CD4-positive, CD25-positive, alpha-beta regulatory T cell (primary cell): Measurements from ENCODE around the gene WDR6. TPM values are rescaled to one million over a fixed set of nuclear protein-coding genes. Genes with fewer than 3 reads are reported as not detected.
A peak's percentile ranks its signal among the peaks of the same experiment; 100 is the strongest.

Experiments used
- ATAC-seq, 2 donors: fragments of 150-1000 bp; cut with Tn5 transposase; one replicate each; pipeline ENCODE4 v1.10.0; 2021; ENCODE audit warnings: low read depth in 2 of 2, moderate number of reproducible peaks in 2 of 2, moderate library complexity in 1 of 2
- DNase-seq, 3 donors: peaks; one replicate each; pipeline versions ENCODE4 v3.0.0 to v3.0.0-alpha.2; 2012 to 2022; ENCODE audit warnings: mixed read lengths in 1 of 3
- H3K27ac ChIP-seq: one replicate; pipeline ENCODE4 v1.7.0; 2013; ENCODE audit warnings: mild to moderate bottlenecking, low read length; ENCODE audit not compliant: insufficient read depth, poor library complexity, severe bottlenecking
- H3K27me3 ChIP-seq: one replicate; pipeline ENCODE4 v1.7.0; 2013; ENCODE audit warnings: low read length; ENCODE audit not compliant: control insufficient read depth, insufficient read depth
- H3K36me3 ChIP-seq: one replicate; pipeline ENCODE4 v1.7.0; 2013; ENCODE audit warnings: mild to moderate bottlenecking, low read length, moderate library complexity; ENCODE audit not compliant: control insufficient read depth, insufficient read depth
- H3K4me1 ChIP-seq: 2 replicates; pipeline ENCODE4 v1.7.0; 2013; ENCODE audit warnings: mild to moderate bottlenecking, low read length; ENCODE audit not compliant: insufficient read depth, control insufficient read depth, poor library complexity, severe bottlenecking
- H3K4me3 ChIP-seq: one replicate; pipeline ENCODE4 v1.7.0; 2013; ENCODE audit warnings: low read depth, mild to moderate bottlenecking, low read length, moderate library complexity
- H3K9me3 ChIP-seq, 2 experiments: 1 replicate in 1 of 2; 2 replicates in 1 of 2; pipeline ENCODE4 v1.7.0; 2013; ENCODE audit warnings: low read length in 2 of 2, mild to moderate bottlenecking in 1 of 2, moderate library complexity in 1 of 2; ENCODE audit not compliant: control insufficient read depth in 2 of 2
- H3K27ac Mint-ChIP-seq, 3 donors: one replicate each; pipeline ENCODE4 v1.8.0; 2020 to 2022; ENCODE audit warnings: mild to moderate bottlenecking in 3 of 3, mixed read lengths in 3 of 3, moderate library complexity in 2 of 3
- H3K27me3 Mint-ChIP-seq: one replicate; pipeline ENCODE4 v1.8.0; 2022; ENCODE audit warnings: mild to moderate bottlenecking, mixed read lengths
- H3K36me3 Mint-ChIP-seq: one replicate; pipeline ENCODE4 v1.8.0; 2020; ENCODE audit warnings: mixed read lengths
- H3K4me1 Mint-ChIP-seq, 4 donors: one replicate each; pipeline ENCODE4 v1.8.0; 2020 to 2022; ENCODE audit warnings: mixed read lengths in 4 of 4, mild to moderate bottlenecking in 1 of 4
- H3K4me3 Mint-ChIP-seq, 4 donors: one replicate each; pipeline ENCODE4 v1.8.0; 2020 to 2022; ENCODE audit warnings: mild to moderate bottlenecking in 4 of 4, mixed read lengths in 4 of 4, moderate library complexity in 3 of 4
- H3K9me3 Mint-ChIP-seq, 7 donors: one replicate each; pipeline ENCODE4 v1.8.0; 2020 to 2022; ENCODE audit warnings: mixed read lengths in 7 of 7, mild to moderate bottlenecking in 3 of 7, moderate library complexity in 2 of 7
- polyA plus RNA-seq, 4 donors: library from polyadenylated mRNA; unstranded; fragments of 300-500 nt; fragmentation: Illumina TruSeq; gene quantifications; one replicate each; pipeline ENCODE4 v1.2.3, GENCODE V29; 2021
- total RNA-seq: library from RNA; stranded (reverse); gene quantifications from one replicate; pipeline ENCODE4 v1.2.3, GENCODE V29; 2022

WDR6 gene
- total and polyA plus RNA-seq, 5 donors from 2014 or later = 74.0 to 208 (median 117) TPM

DNA sequence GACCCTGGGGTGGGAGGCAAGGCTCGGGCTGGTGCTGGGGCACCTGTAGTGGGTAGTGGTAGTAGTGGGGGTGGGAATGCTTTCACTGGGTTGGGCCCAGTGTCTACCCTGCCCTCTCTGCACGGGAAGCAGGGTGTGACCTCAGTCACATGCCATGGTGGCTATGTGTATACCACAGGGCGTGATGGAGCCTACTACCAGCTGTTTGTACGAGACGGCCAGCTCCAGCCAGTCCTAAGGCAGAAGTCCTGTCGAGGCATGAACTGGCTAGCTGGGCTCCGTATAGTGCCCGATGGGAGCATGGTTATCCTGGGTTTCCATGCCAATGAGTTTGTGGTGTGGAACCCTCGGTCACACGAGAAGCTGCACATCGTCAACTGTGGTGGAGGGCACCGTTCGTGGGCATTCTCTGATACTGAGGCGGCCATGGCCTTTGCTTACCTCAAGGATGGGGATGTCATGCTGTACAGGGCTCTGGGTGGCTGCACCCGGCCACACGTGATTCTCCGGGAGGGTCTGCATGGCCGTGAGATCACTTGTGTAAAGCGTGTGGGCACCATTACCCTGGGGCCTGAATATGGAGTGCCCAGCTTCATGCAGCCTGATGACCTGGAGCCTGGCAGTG, 6.0 kb downstream of the WDR6 start:
- no peak overlapping the region for H3K4me3 ChIP-seq
- no peaks in the 10 kb centered on the region for H3K9me3 ChIP-seq
- ATAC-seq (no peak), DNase-seq (no peak)
- H3K27ac ChIP-seq = no peak overlapping the region
- Mint-ChIP-seq H3K4me3 (peak overlapping the region in 1 of 4 donors; percentile 49), H3K4me1 (peaks cover 0 to 41% (median 23%) of the 10 kb centered on the region in 4 donors), H3K27me3 (no peaks in the 10 kb centered on the region), H3K9me3 (no peaks in the 10 kb centered on the region), H3K27ac (no peak overlapping the region), H3K36me3 (peaks cover 15% of the 10 kb centered on the region)
- H3K4me1 ChIP-seq = peaks cover 12% of the 10 kb centered on the region
- peaks cover 47% of the 10 kb centered on the region for H3K36me3 ChIP-seq
- no peaks in the 10 kb centered on the region for H3K27me3 ChIP-seq

- H3K4me1 ChIP-seq = peaks cover 12% of the 10 kb centered on the region
- peaks cover 47% of the 10 kb centered on the region for H3K36me3 ChIP-seq
- H3K9me3 ChIP-seq = no peaks in the 10 kb centered on the region
- DNase-seq (peak in 2 of 3 donors; percentile 29 to 68), ATAC-seq (peak; percentile 32 to 60)
- Mint-ChIP-seq H3K9me3 (no peaks in the 10 kb centered on the region), H3K36me3 (peaks cover 15% of the 10 kb centered on the region), H3K27me3 (no peaks in the 10 kb centered on the region), H3K27ac (peak overlapping the region in 1 of 3 donors; percentile 36), H3K4me1 (peaks cover 5 to 38% (median 19%) of the 10 kb centered on the region in 4 donors), H3K4me3 (peak overlapping the region in 3 of 4 donors; percentile 11 to 51 (median 47))
- H3K27ac ChIP-seq = no peak overlapping the region
- no peaks in the 10 kb centered on the region for H3K27me3 ChIP-seq
- no peak overlapping the region for H3K4me3 ChIP-seq
Measured at GRCh38 chr3:49013738-49014660, 6.8 kb downstream of the WDR6 start.

- H3K9me3 Mint-ChIP-seq = no peaks in the 10 kb centered on the region
- H3K27ac ChIP-seq = no peak overlapping the region
- peak overlapping the region in 2 of 4 donors; percentile 72 to 88 for H3K4me3 Mint-ChIP-seq
- ATAC-seq (no peak), DNase-seq (no peak)
- peaks cover 5 to 42% (median 17%) of the 10 kb centered on the region in 4 donors for H3K4me1 Mint-ChIP-seq
- peaks cover 47% of the 10 kb centered on the region for H3K36me3 ChIP-seq
- H3K9me3 ChIP-seq = no peaks in the 10 kb centered on the region
- peak overlapping the region in 1 of 3 donors; percentile 48 for H3K27ac Mint-ChIP-seq
- H3K4me1 ChIP-seq = peaks cover 23% of the 10 kb centered on the region
- no peak overlapping the region for H3K4me3 ChIP-seq
- no peaks in the 10 kb centered on the region for H3K27me3 ChIP-seq
- H3K27me3 Mint-ChIP-seq = no peaks in the 10 kb centered on the region
- peaks cover 15% of the 10 kb centered on the region for H3K36me3 Mint-ChIP-seq
Measured at GRCh38 chr3:49015072-49015471, 7.9 kb downstream of the WDR6 start.

- H3K36me3 ChIP-seq = peaks cover 47% of the 10 kb centered on the region
- peaks cover 30% of the 10 kb centered on the region for H3K4me1 ChIP-seq
- no peak overlapping the region for H3K4me3 ChIP-seq
- Mint-ChIP-seq H3K4me3 (peak overlapping the region in 3 of 4 donors; percentile 50 to 88 (median 68)), H3K4me1 (peaks cover 5 to 46% (median 20%) of the 10 kb centered on the region in 4 donors), H3K27ac (peak overlapping the region in 2 of 3 donors; percentile 43 to 46), H3K36me3 (peaks cover 15% of the 10 kb centered on the region), H3K9me3 (no peaks in the 10 kb centered on the region), H3K27me3 (no peaks in the 10 kb centered on the region)
- no peaks in the 10 kb centered on the region for H3K27me3 ChIP-seq
- ATAC-seq (no peak), DNase-seq (no peak)
- no peaks in the 10 kb centered on the region for H3K9me3 ChIP-seq
- H3K27ac ChIP-seq = no peak overlapping the region
Measured at GRCh38 chr3:49015765-49016164, 8.6 kb downstream of the WDR6 start.

- H3K4me3 Mint-ChIP-seq = peak overlapping the region; percentile 86 to 98 (median 92)
- peaks cover 5 to 50% (median 22%) of the 10 kb centered on the region in 4 donors for H3K4me1 Mint-ChIP-seq
- peak overlapping the region in 2 of 3 donors; percentile 45 to 46 for H3K27ac Mint-ChIP-seq
- no peaks in the 10 kb centered on the region for H3K27me3 ChIP-seq
- peaks cover 45% of the 10 kb centered on the region for H3K36me3 ChIP-seq
- H3K36me3 Mint-ChIP-seq = peaks cover 15% of the 10 kb centered on the region
- peaks cover 32% of the 10 kb centered on the region for H3K4me1 ChIP-seq
- H3K9me3 Mint-ChIP-seq = no peaks in the 10 kb centered on the region
- ATAC-seq = no peak
- DNase-seq = no peak
- peaks cover 5% of the 10 kb centered on the region for H3K27me3 Mint-ChIP-seq
- H3K27ac ChIP-seq = peak overlapping the region; percentile 78
- H3K9me3 ChIP-seq = no peaks in the 10 kb centered on the region
- no peak overlapping the region for H3K4me3 ChIP-seq
Measured at GRCh38 chr3:49016414-49017228, 9.4 kb downstream of the WDR6 start.

- no peaks in the 10 kb centered on the region for H3K9me3 Mint-ChIP-seq
- Histone ChIP-seq H3K9me3 (no peaks in the 10 kb centered on the region), H3K27ac (peak overlapping the region; percentile 78), H3K36me3 (peaks cover 37% of the 10 kb centered on the region), H3K27me3 (no peaks in the 10 kb centered on the region), H3K4me1 (peaks cover 34% of the 10 kb centered on the region), H3K4me3 (peak overlapping the region; percentile 34)
- H3K36me3 Mint-ChIP-seq = peaks cover 11% of the 10 kb centered on the region
- peaks cover 5 to 48% (median 19%) of the 10 kb centered on the region in 4 donors for H3K4me1 Mint-ChIP-seq
- peak overlapping the region; percentile 45 to 75 (median 73) for H3K27ac Mint-ChIP-seq
- peak in 1 of 3 donors; percentile 34 for DNase-seq
- peaks cover 5% of the 10 kb centered on the region for H3K27me3 Mint-ChIP-seq
- peak overlapping the region; percentile 86 to 98 (median 92) for H3K4me3 Mint-ChIP-seq
- no peak for ATAC-seq
Measured at GRCh38 chr3:49017229-49017970, 10.2 kb downstream of the WDR6 start.
